HG02970 (cell line): Measurements from ENCODE around the gene KCTD5.
"Not testable (repeated sequence)": the region's sequence is repeated elsewhere in the genome, so short reads cannot be mapped to it uniquely, and the experiment has no call there.

Experiments used
- ATAC-seq: cut with Tn5 transposase; IDR thresholded peaks from one replicate; pipeline ENCODE4 v1.9.1; 2021; ENCODE audit warnings: mild to moderate bottlenecking, moderate library complexity, moderate number of reproducible peaks; ENCODE audit not compliant: unreplicated experiment, low FRiP score

KCTD5 gene

DNA sequence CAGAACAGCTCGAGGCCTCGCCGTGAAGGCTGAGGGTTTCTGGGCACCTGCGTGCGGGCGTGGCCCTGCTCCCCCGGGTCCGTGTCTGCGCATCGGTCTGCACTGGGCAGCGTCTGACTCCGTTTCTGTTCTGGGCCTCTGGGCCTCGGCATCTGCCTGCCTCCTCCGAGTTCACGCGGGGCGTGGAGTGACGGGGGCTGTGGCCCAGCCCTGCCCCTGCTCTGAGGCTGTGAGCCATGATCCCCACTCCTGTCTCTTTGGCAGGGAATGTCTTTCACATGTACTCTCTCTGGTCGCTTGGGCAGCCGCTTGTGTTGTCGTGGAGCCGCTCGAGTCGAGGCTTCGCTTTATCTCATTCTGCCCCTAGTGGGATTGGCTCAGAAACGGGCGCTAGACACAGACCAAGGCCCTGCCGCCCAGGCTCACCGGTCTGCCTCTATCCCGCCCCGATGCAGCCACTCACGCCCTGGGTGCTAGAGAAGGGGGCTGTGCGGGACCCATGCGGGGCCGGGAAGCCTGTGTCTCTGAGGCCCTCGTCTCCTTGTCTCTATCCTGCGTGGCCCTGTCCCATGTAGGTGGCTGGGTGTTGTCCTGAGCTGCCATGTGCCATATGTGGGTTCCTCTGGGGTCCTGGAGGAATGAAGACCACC is 14.4 kb downstream of the KCTD5 start:
- not testable (repeated sequence) for ATAC-seq

DNA sequence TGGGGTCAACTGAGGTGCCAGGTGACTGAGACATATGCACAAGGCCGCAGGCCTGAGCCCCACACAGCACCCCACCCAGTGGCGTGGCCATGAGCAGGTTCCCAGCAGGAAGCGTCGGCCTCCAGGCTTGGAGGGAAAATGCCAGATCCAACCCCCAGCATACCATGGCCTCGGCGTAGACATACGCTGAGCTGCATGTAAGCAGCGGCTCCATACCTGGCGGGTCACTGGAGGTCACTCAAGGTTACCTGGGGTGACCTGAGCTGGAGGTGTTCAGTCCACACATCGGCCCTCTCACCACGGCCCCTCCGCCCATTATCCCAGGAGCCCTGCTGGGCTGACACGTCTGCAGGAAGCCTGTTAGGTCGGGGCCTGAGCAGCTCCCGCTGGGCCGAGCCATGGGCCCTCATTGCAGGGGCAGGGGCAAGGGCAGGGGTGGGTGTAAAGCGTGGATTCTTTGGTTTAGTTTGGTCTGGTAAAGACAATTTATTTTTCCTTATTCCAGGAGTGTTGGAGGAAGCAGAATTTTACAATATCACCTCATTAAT is 15.2 kb downstream of the KCTD5 start:
- ATAC-seq, result no peak

DNA sequence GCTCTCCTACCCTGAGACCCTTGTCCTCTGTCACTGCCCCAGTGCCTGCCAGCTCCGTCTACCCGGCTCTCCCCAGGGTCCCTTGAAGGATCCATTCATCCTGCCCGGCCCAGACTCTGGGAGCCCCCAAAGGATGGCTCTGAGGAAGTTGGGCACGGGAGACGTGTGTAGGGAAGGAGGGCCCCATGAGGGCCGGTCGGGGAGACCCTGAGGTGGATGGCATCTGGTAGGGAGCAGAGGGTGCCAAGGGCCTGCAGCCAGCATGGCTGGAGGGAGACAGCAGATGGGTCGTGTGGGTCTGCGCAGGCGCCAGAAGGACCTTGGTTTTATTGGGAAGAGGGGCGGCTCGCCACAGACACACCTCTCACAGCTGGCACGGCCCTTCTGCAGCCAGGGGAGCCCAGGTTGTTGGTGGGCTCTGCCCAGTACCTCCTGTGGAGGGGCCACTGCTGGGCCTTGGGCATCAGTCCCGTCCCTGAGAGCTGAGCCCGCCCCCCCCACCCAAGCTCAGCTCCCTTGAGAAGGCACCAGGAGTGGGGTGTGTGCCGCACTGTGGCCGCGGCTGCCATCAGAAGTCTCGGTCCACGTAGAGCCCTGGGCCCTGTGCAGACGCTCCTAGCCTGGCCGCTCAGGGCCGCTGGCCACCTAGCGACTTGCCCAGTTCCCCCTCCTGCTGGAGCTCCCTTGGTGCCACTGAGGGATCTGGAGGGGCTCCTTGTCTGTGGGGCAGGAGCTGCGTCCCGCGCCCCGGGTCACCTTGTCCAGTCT is 16.0 kb downstream of the KCTD5 start:
- no peak for ATAC-seq

DNA sequence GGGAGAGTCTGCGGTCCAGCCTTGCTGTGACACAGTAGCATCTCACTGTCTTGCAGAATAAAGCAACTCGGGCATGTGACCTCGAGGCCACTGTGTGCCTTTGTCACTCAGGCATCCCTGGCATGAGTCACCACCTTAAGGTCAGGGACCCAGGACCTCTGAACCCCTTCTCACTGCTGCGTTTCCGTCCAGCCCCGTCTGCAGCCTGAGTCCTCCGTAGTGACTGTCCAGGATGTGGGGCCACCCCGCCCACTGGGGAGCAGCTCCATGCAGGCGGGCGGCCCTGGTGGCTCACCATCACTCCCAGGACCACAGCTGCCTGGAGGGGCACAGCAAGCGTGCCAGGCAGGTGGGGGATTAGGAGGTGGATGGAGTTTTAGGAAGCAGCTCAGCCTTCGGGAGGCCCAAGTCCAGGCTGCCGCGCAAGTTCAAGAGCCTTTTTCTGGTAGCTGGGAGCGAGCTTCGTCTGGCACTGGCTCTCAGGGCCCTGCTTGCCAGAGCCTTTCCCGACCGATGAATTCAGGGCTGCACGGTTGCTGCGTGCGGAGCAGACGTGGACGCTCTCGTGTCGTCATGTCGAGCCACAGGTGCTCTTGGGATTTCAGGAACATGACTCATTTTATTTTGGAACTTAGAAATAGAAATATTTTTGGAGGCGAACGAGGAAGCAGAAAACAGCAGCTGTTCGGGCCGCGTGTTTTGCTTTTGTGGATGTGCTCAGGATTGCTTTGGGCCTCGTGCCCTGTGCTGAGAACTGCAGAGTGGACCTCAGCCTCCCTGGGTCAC is 16.8 kb downstream of the KCTD5 start:
- no peak for ATAC-seq

DNA sequence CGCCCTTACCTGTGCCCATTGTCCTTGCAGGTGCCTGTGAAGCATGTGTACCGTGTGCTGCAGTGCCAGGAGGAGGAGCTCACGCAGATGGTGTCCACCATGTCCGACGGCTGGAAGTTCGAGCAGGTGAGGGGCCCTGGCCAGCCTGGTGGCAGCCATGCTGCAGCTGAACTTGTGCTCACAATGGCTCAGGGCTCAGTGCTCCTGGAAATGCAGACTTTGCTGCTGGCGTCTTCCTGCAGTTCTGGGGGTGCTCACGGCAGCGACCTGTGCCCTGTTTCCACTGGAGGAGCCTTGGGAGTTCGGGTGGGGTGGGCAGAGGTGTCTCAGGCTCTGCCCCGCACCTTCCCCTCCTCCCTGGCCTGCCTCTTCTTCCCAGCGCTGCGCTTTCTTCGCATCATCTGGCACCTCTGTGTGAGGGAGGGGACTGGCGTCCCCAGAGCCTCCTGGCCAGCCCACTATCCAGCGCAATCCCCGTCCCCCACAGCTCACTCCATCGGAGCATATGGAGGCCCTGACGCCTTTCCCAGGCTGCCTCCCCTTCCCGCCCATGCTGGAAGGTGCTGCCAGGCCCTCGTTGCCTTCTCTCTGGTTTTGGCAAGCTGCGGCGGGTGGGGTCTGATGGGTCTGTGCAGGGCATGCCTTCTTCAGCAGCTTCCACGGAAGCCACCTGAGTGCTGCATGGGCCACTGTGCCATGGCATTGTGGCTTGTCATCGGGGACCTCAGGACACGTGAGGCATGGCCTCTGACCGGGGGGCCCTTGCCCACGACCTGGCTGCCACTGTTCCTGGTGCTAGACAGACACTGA is 17.7 kb downstream of the KCTD5 start:
- no peak for ATAC-seq

DNA sequence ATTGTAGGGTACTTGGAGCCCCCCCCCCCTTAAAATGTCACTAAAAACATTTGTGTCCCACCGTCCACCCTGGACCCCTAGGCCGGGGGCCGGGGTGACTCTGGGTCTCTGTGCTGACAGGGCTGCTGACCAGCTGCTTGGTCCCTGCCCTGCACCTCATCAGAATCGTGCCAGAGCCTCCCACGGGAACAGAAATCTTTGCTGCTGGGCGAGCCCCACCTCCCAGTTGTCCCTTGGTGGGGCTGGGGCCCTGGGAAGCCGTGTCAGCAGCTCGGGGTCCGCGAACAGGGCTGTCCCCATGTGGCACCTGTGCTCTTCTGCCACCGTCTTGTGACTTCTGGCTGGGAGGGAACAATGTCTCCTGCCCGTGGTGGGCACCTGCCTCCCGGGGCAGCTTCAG is 18.5 kb downstream of the KCTD5 start:
- ATAC-seq, result no peak

DNA sequence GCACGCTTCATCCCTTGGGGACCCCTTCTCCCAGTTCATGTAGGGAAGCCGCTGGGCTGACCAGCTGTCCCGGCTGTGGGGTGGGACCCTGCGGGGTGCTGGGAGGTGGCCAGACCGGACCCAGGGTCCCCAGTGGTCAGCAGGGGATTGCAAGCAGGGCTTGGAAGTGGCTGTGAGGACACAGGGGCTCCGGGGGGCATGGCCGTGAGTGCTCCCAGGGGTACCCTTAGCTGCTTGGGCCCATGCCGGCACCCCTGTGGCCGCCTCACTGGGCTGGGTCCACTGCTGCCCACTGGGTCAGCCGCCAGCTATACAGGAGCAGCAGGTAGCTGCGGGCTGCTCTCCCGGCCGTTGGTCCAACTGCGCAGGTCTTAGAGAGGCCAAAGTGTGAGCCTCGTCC is 18.9 kb downstream of the KCTD5 start:
- ATAC-seq, result no peak

DNA sequence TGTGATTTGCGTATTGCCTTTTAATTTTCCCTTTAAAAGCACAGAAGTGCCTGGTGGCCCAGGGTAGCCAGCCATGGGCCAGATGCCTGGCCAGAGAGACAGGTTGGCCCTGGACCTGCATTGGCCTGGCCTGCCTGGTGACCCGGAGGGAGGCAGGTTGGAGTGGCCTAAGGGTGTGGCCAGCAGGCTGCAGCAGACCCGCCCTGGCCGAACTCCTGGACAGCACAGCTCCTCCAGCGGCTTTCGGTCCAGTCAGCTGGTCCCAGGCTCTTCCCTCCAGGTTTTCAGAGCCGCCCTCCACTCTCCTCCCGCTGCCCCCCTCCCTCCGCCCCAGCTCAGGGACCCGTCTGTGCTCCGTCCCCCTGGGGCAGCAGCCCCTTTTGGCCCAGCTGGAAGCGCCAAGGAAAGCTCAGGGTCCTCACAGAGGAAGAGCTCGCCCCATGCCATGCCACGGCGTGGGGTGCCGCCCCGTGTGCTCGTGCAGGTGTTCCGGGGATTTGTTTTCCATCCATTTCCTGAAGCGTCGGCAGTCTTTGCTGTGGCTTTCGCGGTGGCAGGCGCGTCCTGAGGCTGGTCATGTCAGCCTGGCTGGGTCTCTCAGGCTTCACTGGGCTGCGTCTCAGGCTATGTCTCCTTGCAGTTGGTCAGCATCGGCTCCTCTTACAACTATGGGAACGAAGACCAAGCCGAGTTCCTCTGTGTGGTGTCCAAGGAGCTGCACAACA is 19.6 kb downstream of the KCTD5 start:
- ATAC-seq, result no peak

DNA sequence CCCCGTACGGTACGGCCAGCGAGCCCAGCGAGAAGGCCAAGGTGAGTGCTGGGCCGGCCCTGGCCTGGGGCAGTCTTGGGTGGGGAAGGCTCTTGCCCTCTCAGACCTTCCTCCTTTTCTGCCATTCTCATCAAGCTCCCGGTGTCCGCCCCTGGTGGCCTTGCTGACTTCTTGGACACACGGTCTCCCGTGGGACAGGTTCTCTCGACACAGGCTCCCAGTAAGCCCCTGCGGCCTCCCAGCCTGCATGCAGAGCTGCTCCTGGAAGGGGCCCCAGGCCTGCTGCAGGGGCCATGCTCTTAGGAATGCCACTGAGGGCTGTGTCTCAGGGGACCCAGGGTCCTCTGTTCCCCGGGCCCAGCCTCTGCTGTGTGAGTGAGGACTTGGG is 20.1 kb downstream of the KCTD5 start:
- no peak for ATAC-seq

DNA sequence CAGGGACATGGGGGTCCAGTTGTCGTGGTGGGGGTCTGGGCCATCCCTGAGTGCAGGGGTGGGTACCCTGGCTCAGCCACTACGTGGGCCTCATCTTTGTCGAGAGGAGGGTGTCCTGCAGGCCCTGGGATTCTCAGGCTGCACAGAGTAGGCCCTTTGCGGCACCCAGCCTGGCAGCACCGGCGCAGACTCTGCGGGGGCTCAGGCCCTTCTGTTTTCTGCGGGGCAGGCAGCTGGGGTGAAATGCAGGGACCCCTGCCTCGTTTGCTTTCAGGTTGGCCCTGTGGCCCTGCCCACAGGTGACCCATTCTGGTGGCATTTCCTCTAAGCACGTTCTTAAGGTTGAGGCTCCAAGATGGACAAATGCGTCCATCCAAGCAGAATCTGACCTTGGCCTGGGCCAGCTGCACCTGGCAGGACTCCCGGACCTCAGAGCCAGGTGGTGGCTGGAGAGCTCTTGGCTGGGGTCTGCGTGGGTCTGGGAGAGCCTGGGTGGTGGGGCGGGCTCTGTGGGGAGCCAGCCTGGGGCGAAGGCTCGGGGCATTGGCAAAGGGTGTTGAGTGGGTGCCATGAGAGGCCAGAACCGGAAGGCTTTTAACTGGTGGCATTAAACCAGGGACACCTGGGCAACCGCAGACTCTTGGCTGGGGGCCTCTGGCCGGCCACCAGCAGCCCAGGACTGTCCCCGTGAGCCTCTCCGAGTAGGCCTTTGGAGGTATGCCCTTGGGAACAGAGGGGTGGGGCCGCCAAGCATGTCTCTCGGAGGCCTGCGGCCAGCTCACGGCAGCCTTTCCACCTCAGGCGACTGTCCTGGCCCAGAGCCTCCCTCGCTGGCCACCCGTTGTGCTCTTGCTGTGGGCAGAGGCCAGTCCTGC is 20.8 kb downstream of the KCTD5 start:
- no peak for ATAC-seq

DNA sequence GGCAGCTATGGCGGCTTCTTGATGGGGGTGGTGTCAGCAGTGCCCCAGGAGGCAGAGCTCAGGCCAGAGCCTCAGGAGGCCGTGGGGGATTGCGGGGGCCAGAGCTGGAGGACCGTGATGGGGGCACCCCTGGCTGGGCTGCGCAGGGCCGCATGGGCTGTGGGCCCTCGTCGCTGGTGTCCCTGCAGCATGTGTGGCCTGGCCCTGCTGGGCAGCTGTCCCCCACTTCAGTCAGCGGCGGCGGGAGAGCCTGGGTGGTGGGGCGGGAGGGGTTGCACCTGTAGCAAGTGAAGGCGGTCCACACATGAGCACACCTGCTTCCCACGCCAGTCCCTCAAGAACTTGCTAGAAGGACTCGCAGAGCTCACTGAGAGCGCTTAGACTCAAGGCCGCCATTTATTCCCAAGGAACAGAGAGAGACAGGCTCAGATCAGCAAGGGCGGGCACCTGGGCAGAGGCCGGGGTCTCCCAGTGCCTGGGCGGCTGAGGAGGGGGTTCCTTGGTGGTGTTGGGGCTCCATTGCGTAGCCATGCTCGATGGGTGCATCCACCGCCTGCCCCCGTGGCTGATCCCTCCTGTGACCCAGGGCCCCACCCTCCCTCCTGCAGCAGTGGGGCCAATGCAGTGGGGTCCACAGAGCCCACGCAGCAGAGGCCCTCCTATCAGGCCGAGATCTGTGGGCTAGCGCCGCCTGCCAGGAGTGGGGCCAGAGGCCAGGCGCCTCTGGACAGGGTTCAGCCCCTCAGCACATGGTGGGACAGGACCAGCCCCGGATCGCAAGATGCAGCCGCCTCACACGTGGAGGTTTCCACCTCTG is 22.1 kb downstream of the KCTD5 start:
- ATAC-seq, result no peak

DNA sequence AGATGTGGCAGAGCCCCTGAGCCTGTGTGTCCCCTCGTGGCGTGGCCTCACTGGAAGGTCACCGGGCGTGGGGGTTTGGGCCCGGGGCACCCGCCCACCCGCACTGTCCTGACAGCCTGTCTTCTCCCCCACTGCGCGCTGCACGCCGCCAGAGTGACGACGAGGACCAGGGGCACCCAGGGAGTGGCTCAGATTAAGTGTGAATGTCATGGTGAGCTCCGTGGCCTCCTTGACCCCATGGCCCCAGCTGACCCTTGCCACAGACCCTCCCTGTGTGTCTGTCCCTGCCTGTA is 22.6 kb downstream of the KCTD5 start:
- ATAC-seq, result no peak

DNA sequence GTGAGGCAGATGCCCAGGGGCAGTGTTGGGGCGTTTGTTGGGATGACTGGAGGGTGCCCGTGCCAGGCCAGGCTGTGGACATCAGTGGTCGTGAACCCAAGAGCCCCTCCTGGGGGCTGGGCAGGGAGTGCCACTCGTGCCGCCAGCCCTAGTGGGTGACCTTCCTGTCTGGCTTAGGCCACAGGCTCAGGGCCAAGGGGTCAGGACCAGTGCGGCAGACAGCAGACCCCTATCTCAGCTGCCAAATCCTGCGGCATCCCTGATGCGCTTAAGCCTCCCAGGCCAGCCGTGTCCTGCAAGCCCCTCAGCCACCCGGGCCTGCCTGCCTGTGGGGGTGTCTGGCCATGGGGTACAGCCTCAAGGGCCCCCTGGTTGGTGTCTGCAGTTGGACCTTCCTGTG is 23.0 kb downstream of the KCTD5 start:
- ATAC-seq, result no peak

DNA sequence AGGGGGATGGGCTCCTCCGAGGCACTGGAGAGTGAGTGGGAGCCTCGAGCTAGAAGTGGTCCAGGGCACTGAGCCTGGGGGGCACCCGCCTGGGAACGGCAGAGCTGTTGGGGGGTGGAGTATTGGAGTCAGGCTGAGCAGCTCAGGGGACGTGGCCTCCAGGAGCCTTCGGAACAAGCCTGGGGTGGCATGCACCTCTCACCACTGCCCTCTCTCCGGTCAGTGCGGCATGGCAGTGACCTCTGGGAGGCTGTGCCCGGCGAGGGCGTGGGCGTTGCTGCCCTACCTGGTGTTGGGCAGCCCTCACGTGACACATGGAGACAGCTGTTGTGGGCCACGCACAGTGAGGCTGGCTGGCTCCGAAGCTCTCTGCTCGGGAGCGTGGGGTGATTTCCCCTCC is 23.8 kb downstream of the KCTD5 start:
- no peak for ATAC-seq

DNA sequence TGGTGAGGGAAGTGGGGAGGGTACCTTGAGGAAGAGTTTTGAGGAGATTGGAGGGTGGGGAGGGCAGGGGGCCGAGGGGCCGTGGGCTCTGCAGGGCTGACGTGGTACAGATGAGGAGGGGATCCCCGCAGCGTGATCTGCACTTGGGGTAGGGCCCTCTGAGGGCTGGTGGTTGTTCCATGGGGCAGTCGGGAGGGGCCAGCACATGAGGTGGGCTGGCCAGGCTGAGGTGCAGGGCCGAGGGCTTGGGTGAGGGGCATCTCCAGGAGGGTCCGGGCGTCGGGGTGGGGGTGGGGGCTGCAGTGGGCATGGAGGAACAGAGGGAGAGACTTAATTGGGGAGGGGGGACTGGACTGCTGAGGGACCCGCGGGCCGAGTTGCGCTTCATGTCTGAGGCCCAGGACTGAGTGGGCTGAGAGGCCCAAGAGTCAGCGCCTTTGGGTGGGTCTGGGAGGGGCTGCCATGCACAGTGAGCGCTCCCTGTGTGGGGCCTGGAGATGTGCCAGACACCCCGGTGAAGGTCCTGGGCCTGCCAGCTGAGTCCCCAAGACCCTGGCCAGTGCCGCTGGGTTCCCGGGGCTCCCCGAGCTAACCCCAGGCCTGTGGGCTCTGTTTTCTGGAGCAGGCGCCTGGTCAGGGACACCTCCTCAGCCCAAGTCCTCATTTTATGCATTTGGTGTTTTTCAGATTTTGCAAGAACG is 24.4 kb downstream of the KCTD5 start:
- no peak for ATAC-seq

DNA sequence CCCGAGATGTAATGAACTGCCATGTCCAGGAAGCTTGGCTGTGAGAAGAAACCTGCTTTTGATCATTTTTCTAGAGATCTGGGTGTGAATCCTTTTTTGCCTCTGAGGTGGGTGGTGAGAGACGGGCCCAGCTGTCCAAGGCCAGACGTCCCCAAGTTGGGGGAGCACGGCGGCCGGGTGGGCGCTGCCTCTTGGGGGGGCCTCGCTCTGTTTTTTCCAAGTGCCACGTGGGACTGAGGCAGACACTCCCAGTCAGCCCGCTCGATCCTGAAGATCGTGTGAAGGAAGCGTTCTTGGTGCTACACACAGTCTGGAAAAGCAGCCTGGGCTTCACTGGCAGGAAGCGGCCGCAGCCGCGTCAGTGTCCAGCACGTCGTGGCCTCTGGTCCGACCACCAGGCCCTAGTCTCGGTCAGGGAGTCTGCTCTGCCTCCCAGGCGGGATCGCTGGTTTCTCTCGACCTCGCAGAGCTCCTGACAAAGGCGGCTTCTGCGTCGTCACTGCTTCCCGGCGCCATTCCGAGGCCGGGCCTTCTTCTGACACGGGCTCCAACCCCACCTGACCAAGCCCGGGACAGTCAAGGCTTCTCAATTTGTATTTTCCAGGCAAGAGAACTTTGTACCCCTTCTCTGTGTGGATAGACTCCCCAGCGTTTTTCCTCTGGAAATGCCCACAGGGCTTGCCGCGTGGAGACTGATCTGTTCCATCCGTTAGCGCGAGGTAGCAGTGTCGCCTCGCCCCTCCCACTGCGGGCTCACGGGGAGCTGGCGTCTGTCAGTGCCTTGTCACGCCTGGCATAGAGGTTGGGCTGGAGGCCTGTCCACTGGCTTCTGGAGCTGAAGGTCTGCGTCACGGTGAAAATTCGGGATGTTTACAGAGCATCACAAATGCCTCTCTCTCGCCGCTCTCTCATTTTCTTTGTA is 25.3 kb downstream of the KCTD5 start:
- no peak for ATAC-seq

DNA sequence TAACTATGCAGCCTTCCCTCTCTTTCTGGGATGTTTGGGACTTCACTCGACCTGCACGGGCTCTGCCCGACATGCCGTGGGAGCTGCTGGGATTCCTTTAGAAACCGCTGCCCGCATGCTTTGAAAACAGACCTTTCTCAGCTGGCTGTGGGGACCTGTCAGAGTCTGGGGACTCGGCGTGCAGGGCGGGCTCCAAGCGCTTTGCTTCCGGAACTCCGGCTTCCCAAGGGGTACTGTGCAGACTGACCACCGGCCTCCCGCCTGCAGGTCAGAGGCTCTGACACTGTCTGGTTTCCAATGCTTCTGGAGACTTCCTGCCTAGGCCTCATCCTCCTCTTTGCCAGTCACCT is 25.9 kb downstream of the KCTD5 start:
- ATAC-seq, result no peak
